Gastroesophageal sphincter (tissue), 4 donors: ENCODE results near the gene CCDC57. TPM values are rescaled to one million over a fixed set of nuclear protein-coding genes. Genes with fewer than 3 reads are reported as not detected.

Experiments
- ATAC-seq: fragments of 150-250 bp; one replicate; pipeline ENCODE4 v1.9.1; 2016; ENCODE audit warnings: mild to moderate bottlenecking, moderate library complexity
- H3K27ac ChIP-seq, 4 donors: fragments of 200-600 bp; sonication (generic) in 3 of 4; 1 replicate in 3 of 4; 2 replicates in 1 of 4; pipeline ENCODE4 v1.5.1; 2016 to 2019
- H3K27me3 ChIP-seq: fragments of 200-600 bp; sonication (generic); one replicate; pipeline ENCODE4 v1.5.1; 2019
- H3K36me3 ChIP-seq, 2 donors: fragments of 200-600 bp; sonication (generic); one replicate each; pipeline ENCODE4 v1.5.1; 2019; ENCODE audit warnings: control low read depth in 1 of 2
- H3K4me1 ChIP-seq, 3 donors: fragments of 200-600 bp; sonication (generic); 1 replicate in 2 of 3; 2 replicates in 1 of 3; pipeline ENCODE4 v1.5.1; 2016 to 2019; ENCODE audit warnings: control low read depth in 2 of 3
- H3K4me3 ChIP-seq, 2 donors: fragments of 200-600 bp; sonication (generic); one replicate each; pipeline ENCODE4 v1.5.1; 2019; ENCODE audit warnings: mild to moderate bottlenecking in 1 of 2, moderate library complexity in 1 of 2
- H3K9me3 ChIP-seq, 3 donors: fragments of 200-600 bp; sonication (generic); one replicate each; pipeline ENCODE4 v1.5.1; 2017 to 2019; ENCODE audit warnings: control low read depth in 2 of 3
- EP300 ChIP-seq: sonication (generic); formaldehyde crosslinking; IDR thresholded peaks from one replicate; pipeline ENCODE4 v1.6.1; 2017; ENCODE audit warnings: antibody characterized with exemption, mild to moderate bottlenecking
- POLR2A ChIP-seq, 2 donors: fragments of 450-650 bp; IDR thresholded peaks; one replicate each; pipeline ENCODE4 v1.6.1; 2017; ENCODE audit warnings: antibody characterized with exemption in 2 of 2, mild to moderate bottlenecking in 2 of 2, moderate library complexity in 1 of 2
- POLR2AphosphoS5 ChIP-seq: sonication (generic); formaldehyde crosslinking; IDR thresholded peaks from one replicate; pipeline ENCODE4 v1.6.1; 2017; ENCODE audit warnings: antibody characterized with exemption
- WGBS, 2 donors: methylation state at CpG; one replicate each; pipeline ENCODE4 v1.1.5; 2018; ENCODE audit warnings: low coverage in 1 of 2; 5-methylcytosine and 5-hydroxymethylcytosine counted together
- total RNA-seq, 4 donors: library from RNA; depleted of rRNA; stranded (reverse); fragments of >200 nt; gene quantifications; one replicate each; pipeline ENCODE4 v1.1.0, GENCODE V29; 2016
- TF ChIP-seq, protein P1 (sequence below), 4 experiments: fragments of 200-600 bp in 2 of 4; fragments of 450-650 bp in 2 of 4; sonication (generic) in 1 of 4; IDR thresholded peaks; one replicate each; pipeline ENCODE4 v1.5.1; 2017 to 2019; ENCODE audit warnings: antibody characterized with exemption in 4 of 4, mild to moderate bottlenecking in 2 of 4, moderate library complexity in 2 of 4

Gene CCDC57
- total RNA-seq, 4 donors from 2014 or later, result 6.5 to 28.2 (median 16.2) TPM

DNA sequence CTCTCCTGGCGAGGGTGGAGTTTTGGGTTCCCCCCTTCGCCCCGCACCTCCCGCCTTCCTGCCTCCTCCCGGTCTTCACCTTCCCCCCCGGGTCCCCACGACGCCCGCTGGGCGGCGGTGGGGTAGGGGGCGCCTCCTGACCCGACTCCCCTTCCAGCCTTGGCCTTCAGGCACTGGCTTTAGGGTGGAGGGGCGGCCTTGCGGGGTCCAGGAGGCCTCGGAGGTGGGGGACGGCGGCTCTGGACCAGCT is 18.6 kb upstream of the CCDC57 start:
- Histone ChIP-seq H3K9me3 (no peaks in the 10 kb centered on the region), H3K4me1 (peaks cover 0 to 79% (median 28%) of the 10 kb centered on the region in 3 donors), H3K27me3 (no peaks in the 10 kb centered on the region), H3K4me3 (peak overlapping the region; percentile 57 to 74), H3K36me3 (peaks cover 0 to 1% of the 10 kb centered on the region in 2 donors), H3K27ac (peak overlapping the region; percentile 82 to 92 (median 90))
- no CpG with 5 or more reads among the region's 18 CpGs for WGBS, 2 donors
- ATAC-seq, result peak; percentile 1
- TF ChIP-seq POLR2A (IDR thresholded peaks at IDR 0.05) (no peak), EP300 (no peak), POLR2AphosphoS5 (no peak)
- TF ChIP-seq, protein P1, sequence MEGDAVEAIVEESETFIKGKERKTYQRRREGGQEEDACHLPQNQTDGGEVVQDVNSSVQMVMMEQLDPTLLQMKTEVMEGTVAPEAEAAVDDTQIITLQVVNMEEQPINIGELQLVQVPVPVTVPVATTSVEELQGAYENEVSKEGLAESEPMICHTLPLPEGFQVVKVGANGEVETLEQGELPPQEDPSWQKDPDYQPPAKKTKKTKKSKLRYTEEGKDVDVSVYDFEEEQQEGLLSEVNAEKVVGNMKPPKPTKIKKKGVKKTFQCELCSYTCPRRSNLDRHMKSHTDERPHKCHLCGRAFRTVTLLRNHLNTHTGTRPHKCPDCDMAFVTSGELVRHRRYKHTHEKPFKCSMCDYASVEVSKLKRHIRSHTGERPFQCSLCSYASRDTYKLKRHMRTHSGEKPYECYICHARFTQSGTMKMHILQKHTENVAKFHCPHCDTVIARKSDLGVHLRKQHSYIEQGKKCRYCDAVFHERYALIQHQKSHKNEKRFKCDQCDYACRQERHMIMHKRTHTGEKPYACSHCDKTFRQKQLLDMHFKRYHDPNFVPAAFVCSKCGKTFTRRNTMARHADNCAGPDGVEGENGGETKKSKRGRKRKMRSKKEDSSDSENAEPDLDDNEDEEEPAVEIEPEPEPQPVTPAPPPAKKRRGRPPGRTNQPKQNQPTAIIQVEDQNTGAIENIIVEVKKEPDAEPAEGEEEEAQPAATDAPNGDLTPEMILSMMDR (IDR thresholded peaks at IDR 0.05), result no peak

DNA sequence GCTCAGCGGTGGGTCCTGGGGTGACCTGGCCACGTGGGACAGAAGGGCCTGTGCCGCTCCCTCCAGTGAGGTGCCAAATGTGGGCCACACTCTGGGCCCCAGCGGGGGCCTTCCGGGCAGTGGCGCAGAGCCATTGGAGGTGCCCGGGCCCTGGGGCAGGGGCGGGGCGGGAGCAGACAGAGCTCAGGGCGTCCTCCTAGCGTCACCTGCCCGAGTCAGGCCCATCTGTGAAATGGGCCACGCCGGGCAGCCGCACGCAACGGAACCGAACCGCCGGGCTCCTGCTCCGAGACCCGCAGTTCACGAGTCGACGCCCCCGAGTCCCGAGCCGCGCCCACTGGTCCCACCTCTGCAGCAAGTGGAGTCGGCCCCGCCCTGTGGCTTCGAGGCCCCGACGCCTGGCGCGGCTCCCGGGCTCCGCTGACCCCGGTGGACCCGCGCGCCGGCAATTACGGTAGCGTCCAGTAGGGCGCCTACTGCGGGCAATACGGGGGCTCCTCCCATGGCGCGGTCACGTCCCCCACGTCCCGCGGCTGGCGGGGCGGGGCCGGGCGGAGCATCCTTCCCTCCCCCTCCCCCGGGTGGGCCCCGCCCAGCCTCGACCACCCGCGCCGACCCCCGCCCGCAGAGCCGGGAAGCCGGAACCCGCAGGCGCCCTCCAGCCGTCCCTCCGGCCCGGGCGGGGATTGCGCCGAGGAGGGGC is 18.1 kb upstream of the CCDC57 start:
- Histone ChIP-seq H3K4me1 (peaks cover 0 to 74% (median 24%) of the 10 kb centered on the region in 3 donors), H3K9me3 (no peaks in the 10 kb centered on the region), H3K4me3 (peak overlapping the region; percentile 57 to 74), H3K27me3 (no peaks in the 10 kb centered on the region), H3K27ac (peak overlapping the region; percentile 82 to 92 (median 90)), H3K36me3 (no peaks in the 10 kb centered on the region)
- TF ChIP-seq POLR2A (IDR thresholded peaks at IDR 0.05) (peak in 1 of 2 donors; percentile 16), POLR2AphosphoS5 (peak; percentile 65), EP300 (no peak)
- TF ChIP-seq, protein P1 (IDR thresholded peaks at IDR 0.05), result peak in 3 of 4 experiments; percentile 68 to 80 (median 80)
- ATAC-seq, result peak; percentile 73
- no CpG with 5 or more reads among the region's 76 CpGs for WGBS, 2 donors

DNA sequence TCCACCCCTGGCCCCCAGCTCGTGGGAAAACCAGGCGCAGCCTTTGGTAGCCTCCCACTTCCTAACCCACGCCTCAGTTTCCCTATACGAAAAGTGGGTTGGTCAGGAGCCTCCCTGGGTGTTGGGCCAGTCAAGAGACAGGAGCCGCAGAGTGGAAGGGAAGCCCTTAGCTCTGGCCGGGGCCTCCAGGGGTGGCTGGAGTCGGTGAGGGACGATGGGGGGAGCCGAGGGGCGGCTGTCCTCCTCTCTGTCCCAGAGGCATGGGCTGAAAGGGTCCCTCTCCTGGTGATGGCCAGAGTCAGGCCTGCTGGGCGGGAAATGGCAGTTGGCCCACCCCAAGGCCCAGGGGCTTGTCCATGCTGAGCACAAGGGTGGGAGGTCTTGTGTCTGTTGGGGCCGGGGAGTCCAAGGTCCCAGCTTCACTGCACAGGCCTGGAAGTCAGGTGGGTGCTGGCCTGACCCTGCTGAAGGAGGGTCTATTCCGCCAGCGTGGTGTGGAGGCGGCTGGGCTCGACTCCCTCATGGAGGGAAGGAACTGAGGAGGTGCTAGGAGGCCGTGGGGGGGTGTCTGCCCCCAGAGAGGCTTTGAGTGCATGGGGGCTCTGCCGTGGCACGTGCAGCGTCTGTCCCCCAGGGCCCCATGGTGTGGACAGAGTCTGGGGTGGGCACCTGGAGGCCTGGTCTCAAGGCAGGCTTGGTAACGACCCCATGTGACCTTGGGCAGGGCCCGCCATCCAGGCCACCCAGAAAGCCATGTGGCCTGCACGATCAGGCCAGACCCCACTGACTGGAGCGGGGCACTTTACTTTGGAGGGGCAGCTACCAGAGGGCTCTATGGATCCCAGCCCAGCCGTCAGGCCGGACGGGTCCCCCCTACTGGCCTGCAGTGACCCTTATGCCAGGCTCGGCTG is 17.3 kb upstream of the CCDC57 start:
- Histone ChIP-seq H3K4me3 (peak overlapping the region; percentile 57 to 74), H3K27ac (peak overlapping the region; percentile 82 to 92 (median 90)), H3K27me3 (no peaks in the 10 kb centered on the region), H3K36me3 (no peaks in the 10 kb centered on the region), H3K9me3 (no peaks in the 10 kb centered on the region), H3K4me1 (peaks cover 0 to 66% (median 22%) of the 10 kb centered on the region in 3 donors)
- WGBS, 2 donors, result 20% methylated on average over 2 of the region's 28 CpGs; no CpG with 5 or more reads in 1 of the 2 donors
- no peak for ATAC-seq
- TF ChIP-seq POLR2A (IDR thresholded peaks at IDR 0.05), result no peak
- TF ChIP-seq, protein P1 (IDR thresholded peaks at IDR 0.05), result no peak
- TF ChIP-seq EP300, result no peak

DNA sequence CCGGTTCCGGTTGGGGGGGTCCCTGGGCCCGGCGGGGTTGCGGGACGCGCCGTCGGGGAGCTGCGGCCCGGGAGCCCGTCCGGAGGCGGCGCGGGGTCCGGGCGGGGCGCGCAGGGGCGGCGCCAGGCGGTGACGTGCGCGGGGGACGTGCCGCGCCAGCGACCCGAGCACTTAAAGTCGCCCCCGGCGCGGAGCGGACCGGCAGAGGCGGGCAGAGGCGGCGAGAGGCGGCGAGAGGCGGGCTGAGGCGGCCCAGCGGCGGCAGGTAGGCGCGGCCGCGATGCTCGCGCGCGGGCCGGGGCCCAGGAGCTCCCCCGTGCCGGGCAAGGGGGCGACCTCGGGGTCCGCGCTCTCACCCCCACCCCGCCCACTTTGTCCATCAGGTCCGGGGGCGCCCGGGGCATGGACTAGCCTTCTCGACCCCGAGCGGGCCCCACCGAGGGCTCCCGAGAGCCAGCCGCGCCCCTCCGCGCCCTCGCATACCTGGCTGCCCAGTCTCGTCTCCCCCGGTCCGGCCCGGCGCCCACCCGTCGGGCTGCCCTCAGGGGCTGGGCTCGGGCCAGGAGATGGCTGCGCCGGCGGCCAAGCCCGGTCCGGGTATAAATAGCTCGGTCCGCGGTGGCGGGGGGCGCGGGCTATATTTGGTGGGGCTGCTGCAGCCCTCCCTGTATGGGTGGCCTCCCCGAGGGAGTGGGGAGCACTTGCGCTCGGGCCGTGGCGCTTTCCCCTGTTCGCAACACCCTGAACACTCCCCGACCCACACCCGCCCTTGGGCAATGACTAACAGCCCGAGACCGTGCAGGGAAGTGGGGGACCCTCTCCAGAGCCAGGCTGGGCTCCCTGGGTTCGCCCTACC is 16.4 kb upstream of the CCDC57 start, which contains the start of gene SLC16A3:
TSS of gene SLC16A3 (plus strand) at position 201 of the 856 bp plus-strand sequence. CDS start 6,967 bp downstream, outside the sequence.
- H3K27ac ChIP-seq, result peak within 1 kb of the TSS; percentile 82 to 92 (median 90)
- peak; percentile 29 for ATAC-seq
- 6% methylated on average over 7 of the region's 105 CpGs; no CpG with 5 or more reads in 1 of the 2 donors for WGBS, 2 donors
- H3K27me3 ChIP-seq, result no peaks in the 10 kb centered on the region
- H3K9me3 ChIP-seq, result no peaks in the 10 kb centered on the region
- peak within 1 kb of the TSS; percentile 53 to 74 for H3K4me3 ChIP-seq
- H3K36me3 ChIP-seq, result no peaks in the 10 kb centered on the region
- TF ChIP-seq, protein P1 (IDR thresholded peaks at IDR 0.05), result no peak
- TF ChIP-seq POLR2A (IDR thresholded peaks at IDR 0.05) (peak; percentile 82 to 92), POLR2AphosphoS5 (peak; percentile 60)
- peaks cover 0 to 57% (median 22%) of the 10 kb centered on the region in 3 donors for H3K4me1 ChIP-seq
